ENCODE results near the gene SPIRE1. TPM values are rescaled to one million over a fixed set of nuclear protein-coding genes. Genes with fewer than 3 reads are reported as not detected.

SPIRE1 gene
- total RNA-seq (2014; rRNA removed; shearing (Covaris generic)), result 27.4 and 31.6 TPM in 2 replicates

DNA sequence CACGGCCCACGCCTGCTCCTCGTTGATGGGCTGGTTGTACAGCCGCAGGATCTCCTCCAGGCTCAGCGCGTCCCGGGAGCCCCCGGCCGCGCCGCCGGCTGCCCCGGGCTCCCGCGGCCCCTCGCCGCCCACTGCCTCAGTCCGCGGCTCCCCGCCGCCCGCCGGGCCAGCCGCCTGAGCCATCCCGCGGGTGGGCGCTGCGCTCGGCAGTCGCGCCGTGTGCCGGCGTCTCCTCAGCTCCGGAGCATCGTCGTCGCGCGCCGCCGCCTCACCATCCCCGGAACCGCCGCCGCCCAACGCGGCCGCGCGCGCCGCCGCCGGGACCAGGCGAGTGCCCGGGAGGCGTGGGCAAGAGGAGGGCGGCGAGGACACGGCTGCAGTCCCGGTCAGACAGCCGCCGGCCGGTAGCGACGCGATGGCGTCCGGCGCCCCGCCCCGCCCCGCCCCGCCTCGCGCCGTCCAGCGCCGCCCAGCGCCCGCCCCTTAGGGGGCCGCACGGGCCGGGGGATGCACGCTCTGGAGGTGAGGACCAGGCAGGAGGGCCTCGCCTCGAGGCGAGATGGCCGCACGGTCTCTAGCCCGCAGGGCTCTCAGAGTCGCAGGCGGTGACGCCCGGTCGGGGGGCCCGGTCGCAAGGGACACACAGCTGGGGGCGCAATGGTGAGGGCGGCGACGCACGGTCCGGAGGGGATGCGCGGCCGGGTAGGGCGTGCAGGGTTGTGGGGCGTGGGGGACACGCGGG is at the start of gene SPIRE1:
Gene SPIRE1, minus strand, starts transcription at position 424 of the 742 bp plus-strand sequence. Its CDS starts 241 bp downstream, at position 183.
- DNase-seq (ENCODE audit: low read depth in 1 of 2, low spot score in 2 of 2), result peak; percentile 68 to 71

DNA sequence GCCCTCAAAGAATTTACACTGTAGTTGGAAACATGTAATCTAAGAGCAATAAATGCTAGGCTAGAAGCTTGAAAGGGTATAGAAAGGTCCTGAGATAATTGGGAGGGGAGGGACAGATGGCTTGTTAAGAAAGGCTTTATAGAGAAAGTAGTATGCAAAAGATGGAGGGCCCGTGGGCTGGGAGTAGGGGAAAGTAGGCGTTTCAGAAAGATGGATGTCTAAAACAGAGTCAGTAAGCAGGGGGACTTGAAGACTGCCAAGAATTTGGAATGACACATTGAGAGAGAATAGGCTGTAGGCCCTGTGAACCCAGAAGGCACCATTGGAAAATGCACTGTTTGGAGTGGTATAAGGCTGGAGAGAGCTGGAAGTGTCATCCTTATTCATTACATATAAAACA is 45.8 kb upstream of the SPIRE1 start:
- no peak overlapping the region; the same call in 1 of the 2 replicates for H3K27ac ChIP-seq

More for the DNA sequence above, at the start of gene SPIRE1:
- Histone ChIP-seq H3K36me3 (peaks cover 13% of the 10 kb centered on the region), H3K27me3 (replicated peaks) (no peaks in the 10 kb centered on the region), H3K4me1 (replicated peaks) (peaks cover 21% of the 10 kb centered on the region), H3K4me3 (peak within 1 kb of the TSS; percentile 93), H3K27ac (peak within 1 kb of the TSS; percentile 81), H3K9me3 (replicated peaks) (0 out of 2 replicates have a peak, but pooled peaks cover 4% of the 10 kb centered on the region)

DNA sequence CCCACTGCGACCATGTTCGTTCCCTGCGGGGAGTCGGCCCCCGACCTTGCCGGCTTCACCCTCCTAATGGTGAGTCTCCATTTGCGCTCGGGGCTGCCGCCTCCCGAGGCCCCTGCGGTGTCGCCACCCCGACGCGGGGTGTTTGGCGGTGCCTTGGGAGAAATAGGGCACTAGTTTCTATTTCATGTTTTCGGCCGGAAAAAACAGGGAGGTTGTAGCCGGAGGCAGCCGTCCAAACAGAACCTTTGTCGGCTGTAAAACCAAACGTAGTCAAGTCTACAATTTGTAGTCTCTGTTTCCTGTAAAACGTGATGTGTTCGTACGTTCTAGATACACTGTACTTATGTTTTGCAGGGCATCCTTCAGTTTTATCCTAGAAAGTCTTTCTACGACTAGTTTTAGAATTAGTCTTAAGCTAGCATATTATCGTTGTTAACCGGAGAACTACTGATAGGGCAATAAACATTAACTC is 45.2 kb upstream of the SPIRE1 start:
- Histone ChIP-seq H3K27me3 (replicated peaks) (no peaks in the 10 kb centered on the region), H3K27ac (peak overlapping the region; percentile 100), H3K36me3 (peaks cover 65% of the 10 kb centered on the region), H3K4me1 (replicated peaks) (peaks cover 19% of the 10 kb centered on the region), H3K9me3 (replicated peaks) (no peaks in the 10 kb centered on the region), H3K4me3 (peak overlapping the region; percentile 82)
- no peak for DNase-seq (ENCODE audit: low read depth in 1 of 2, low spot score in 2 of 2)

More for the DNA sequence above, 45.8 kb upstream of the SPIRE1 start:
- H3K36me3 ChIP-seq, result peaks cover 63% of the 10 kb centered on the region
- H3K4me3 ChIP-seq, result peak overlapping the region; percentile 82
- H3K27me3 ChIP-seq (replicated peaks), result no peaks in the 10 kb centered on the region
- H3K9me3 ChIP-seq (replicated peaks), result no peaks in the 10 kb centered on the region
- no peak for DNase-seq (ENCODE audit: low read depth in 1 of 2, low spot score in 2 of 2)
- H3K4me1 ChIP-seq (replicated peaks), result peaks cover 19% of the 10 kb centered on the region

DNA sequence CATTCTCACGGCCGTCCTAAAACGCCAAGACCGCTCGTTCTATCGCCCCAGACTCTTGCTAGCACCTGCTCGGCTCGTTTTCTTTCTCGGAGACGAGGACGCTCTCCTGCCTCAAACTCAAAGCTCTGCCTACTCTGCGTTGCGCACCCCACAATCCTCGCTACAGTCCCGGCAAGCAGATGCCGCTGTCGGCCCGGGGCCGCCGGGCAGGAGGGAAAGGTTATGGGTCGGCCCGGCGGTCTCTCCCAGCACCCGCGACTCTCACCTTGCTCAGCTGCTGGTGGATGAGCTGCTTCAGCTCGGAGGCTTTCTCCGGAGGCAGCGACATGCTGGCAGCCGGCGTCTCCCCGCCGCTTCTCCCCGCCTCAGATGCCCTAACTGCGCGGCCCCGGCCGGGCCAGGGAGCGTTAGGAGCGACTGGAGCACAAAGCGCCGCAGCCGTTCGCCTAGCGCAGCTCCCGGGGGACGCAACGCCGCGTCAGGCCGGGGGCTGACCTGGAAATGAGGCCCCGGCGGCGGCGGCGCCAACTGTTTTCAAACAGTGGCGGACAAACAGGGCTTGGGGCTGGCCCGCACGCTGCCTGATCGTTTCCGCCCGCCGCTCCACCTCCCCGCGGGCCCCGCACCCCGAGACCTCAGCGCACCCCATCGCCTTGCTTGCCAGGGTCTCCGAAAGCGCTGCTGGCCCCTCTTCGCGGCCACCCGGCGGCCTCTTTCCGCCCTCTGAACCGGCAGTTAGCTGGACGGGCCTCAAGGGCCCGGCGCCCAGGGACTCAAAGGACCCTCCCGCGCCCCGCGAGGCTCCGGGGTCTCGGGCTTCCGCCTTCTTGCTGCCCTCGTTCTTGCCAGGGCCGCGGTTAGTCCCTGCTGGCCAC is 44.6 kb upstream of the SPIRE1 start, which contains the start of the genes CEP76 and PSMG2:
Gene CEP76, minus strand, starts transcription at position 503 of the 875 bp plus-strand sequence. Its CDS starts 175 bp downstream, at position 328.
Gene PSMG2, plus strand, starts transcription at position 822 of the 875 bp plus-strand sequence. CDS start 66 bp downstream, outside the sequence.
- peak within 1 kb of the TSS; percentile 100 for H3K27ac ChIP-seq
- H3K9me3 ChIP-seq (replicated peaks), result no peaks in the 10 kb centered on the region
- peak within 1 kb of the TSS; percentile 82 for H3K4me3 ChIP-seq
- peak; percentile 91 to 98 for DNase-seq (ENCODE audit: low read depth in 1 of 2, low spot score in 2 of 2)
- peaks cover 19% of the 10 kb centered on the region for H3K4me1 ChIP-seq (replicated peaks)
- H3K36me3 ChIP-seq, result peaks cover 58% of the 10 kb centered on the region
- no peaks in the 10 kb centered on the region for H3K27me3 ChIP-seq (replicated peaks)

DNA sequence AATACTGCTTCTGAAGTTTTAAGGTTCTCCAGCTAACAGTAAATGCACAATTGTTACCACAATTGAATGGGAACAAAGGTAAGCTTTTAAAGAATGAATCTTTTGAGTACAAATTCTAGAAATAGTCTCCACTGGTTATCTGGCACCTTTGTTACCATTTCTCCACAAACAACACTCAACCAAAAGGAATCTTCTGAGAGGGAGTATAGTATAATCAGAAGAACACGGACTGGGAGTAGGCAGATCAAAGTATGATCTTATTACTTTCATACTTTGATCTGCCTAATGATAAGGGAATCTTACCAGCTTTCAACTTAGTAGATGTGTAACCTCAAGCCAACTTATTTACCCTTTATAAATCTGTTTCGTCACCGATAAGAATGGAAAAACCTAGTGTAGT is 43.3 kb upstream of the SPIRE1 start:
- Histone ChIP-seq H3K27me3 (replicated peaks) (no peaks in the 10 kb centered on the region), H3K27ac (no peak overlapping the region), H3K9me3 (replicated peaks) (no peaks in the 10 kb centered on the region), H3K36me3 (peaks cover 56% of the 10 kb centered on the region), H3K4me1 (replicated peaks) (peaks cover 19% of the 10 kb centered on the region), H3K4me3 (peak overlapping the region; percentile 82)
- no peak for DNase-seq (ENCODE audit: low read depth in 1 of 2, low spot score in 2 of 2)

DNA sequence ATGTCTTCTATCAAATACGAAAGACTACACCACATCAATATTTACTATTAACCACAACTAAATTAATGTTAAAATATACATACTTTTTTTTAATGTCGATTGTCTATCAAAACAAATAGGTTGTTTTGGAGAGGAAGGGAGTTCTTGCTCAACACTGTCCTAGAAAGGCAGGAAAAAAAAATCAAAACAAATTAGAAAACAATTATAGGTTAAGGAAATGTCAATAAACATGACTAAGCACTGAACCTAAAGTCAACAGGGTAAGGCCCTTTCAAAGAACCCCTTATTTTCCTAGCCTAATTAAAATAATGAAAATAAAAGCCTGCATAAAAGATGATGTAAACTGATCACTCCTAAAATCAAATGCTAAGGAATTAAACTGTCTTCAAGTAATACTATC is 41.8 kb upstream of the SPIRE1 start:
- Histone ChIP-seq H3K36me3 (peaks cover 53% of the 10 kb centered on the region), H3K9me3 (replicated peaks) (no peaks in the 10 kb centered on the region), H3K27me3 (replicated peaks) (no peaks in the 10 kb centered on the region), H3K27ac (no peak overlapping the region), H3K4me1 (replicated peaks) (peaks cover 22% of the 10 kb centered on the region), H3K4me3 (no peak overlapping the region)
- no peak for DNase-seq (ENCODE audit: low read depth in 1 of 2, low spot score in 2 of 2)

DNA sequence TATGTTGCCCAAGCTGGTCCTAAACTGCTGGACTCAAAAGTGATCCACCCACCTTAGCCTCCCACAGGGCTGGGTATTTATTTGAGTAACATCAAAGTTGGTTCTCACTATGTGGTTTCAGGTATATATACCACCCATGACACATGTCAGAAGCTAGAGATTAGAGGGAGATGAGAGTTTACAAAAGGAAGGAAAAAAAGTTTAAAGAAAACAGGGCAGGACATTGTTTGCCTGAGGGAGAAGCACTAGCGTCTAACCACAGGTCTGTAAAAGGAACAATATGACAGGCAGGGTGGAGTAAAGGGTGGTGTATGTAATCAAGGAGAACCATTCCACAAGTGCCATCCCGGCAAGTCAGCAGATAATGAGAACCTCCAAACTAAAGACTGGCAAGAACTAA is 36.1 kb upstream of the SPIRE1 start:
- H3K36me3 ChIP-seq, result peaks cover 33% of the 10 kb centered on the region
- no peaks in the 10 kb centered on the region for H3K27me3 ChIP-seq (replicated peaks)
- H3K4me1 ChIP-seq (replicated peaks), result peaks cover 18% of the 10 kb centered on the region
- peak overlapping the region; percentile 3; the same call in 1 of the 2 replicates for H3K27ac ChIP-seq
- peak; percentile 52 to 73 for DNase-seq (ENCODE audit: low read depth in 1 of 2, low spot score in 2 of 2)
- no peak overlapping the region for H3K4me3 ChIP-seq
- H3K9me3 ChIP-seq (replicated peaks), result no peaks in the 10 kb centered on the region

DNA sequence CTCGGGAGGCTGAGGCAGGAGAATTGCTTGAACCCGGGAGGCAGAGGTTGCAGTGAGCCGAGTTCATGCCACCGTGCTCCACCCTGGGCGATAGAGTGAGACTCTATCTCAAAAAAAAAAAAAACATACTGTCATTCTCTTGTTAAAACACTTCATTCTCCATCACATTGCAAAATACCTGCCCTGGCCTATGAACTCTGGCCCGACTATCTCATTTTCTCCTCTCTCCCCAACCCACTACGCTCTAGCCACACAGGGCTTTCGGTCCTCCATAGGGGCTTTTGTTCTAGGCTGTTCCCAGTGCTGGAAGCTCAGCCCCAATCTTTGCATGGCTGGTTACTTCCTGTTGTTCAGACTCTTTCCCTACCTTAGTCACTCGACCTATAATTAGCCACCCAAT is 34.3 kb upstream of the SPIRE1 start:
- peaks cover 23% of the 10 kb centered on the region for H3K36me3 ChIP-seq
- no peaks in the 10 kb centered on the region for H3K9me3 ChIP-seq (replicated peaks)
- DNase-seq (ENCODE audit: low read depth in 1 of 2, low spot score in 2 of 2), result no peak
- peaks cover 18% of the 10 kb centered on the region for H3K4me1 ChIP-seq (replicated peaks)
- no peak overlapping the region for H3K4me3 ChIP-seq
- no peak overlapping the region for H3K27ac ChIP-seq
- no peaks in the 10 kb centered on the region for H3K27me3 ChIP-seq (replicated peaks)

DNA sequence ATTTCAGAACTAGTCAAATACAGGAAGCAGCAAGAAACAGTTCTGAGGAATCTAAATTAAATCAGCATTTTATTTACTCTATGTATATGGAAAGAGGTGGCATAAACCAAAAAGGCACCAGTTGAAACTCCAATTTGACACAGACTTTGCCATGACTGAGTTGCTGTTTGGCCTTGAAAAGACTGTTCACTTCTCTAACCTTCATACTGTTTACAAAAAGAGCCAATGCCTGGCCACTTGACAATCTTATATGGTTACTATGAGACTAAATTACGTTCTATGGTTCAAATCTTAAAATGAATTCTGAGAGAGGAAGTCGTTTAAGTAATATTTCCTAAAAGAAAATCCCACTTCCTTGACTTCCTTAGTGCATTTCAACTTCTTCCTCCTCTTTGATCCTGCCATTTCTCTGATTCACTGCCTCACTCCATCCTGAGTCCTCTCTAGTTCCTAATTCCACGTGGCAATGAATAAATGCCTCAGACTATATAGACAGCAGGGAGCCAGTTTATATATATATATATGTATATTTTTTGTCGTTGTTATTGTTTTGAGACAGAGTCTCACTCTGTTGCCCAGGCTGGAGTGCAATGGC is 31.4 kb upstream of the SPIRE1 start:
- no peak for DNase-seq (ENCODE audit: low read depth in 1 of 2, low spot score in 2 of 2)
- H3K9me3 ChIP-seq (replicated peaks), result no peaks in the 10 kb centered on the region
- 0 out of 2 replicates have a peak, but pooled peaks cover 8% of the 10 kb centered on the region for H3K27me3 ChIP-seq (replicated peaks)
- H3K27ac ChIP-seq, result no peak overlapping the region
- peaks cover 11% of the 10 kb centered on the region for H3K4me1 ChIP-seq (replicated peaks)
- H3K36me3 ChIP-seq, result peaks cover 24% of the 10 kb centered on the region
- no peak overlapping the region for H3K4me3 ChIP-seq

DNA sequence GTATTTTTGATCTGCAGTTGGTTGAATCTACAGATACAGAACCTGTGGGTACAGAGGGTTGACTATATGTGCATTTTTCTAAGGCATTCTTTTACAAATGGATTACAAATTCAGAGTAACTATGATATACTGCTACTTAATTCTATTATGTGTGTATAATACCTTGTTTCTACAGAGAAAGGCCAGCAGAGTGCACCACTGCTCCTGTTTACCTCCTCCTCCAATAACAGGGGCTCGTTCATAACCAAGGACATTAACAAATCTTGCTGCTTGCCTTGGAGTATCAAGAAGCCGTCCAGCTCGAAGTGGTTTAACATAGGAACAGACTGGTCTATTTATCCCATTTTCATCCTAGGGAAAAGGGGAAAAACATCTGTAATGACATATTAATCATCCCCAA is 28.2 kb upstream of the SPIRE1 start:
- peak in 1 of 2 experiments; percentile 18 for DNase-seq (ENCODE audit: low read depth in 1 of 2, low spot score in 2 of 2)
- Histone ChIP-seq H3K27ac (no peak overlapping the region), H3K9me3 (replicated peaks) (no peaks in the 10 kb centered on the region), H3K4me3 (no peak overlapping the region), H3K27me3 (replicated peaks) (0 out of 2 replicates have a peak, but pooled peaks cover 8% of the 10 kb centered on the region), H3K4me1 (replicated peaks) (no peaks in the 10 kb centered on the region), H3K36me3 (peaks cover 20% of the 10 kb centered on the region)

DNA sequence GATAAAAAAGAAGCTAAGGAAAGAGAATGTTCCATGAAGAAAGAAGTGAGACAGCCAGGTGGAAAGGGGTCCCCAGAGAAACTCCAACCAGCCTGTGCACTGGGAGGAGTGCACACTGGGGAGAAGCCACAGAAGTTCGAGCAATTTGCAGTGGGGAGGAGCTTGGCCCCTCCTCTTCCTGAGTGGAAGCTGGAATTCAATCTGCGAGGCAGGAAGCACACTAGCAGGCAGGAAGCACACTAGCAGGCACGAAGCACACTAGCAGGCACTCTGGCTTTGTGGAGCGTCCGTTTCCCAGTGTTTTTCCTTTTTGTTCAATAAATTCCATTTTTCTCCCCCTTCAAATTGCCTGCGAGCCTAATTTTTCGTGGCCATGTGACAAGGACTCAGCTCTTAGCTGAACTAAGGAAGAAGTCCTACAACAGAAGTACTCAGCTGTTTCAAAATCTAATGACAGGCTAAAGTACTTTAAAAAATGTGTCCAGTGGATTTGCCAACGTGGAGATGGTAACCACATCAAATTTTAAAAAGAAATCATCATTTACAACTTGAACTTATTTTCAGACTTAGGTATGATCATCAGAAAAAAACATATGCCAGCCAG is 21.4 kb upstream of the SPIRE1 start:
- 0 out of 2 replicates have a peak overlapping the region, but pooled peaks have one; percentile 22 for H3K27ac ChIP-seq

DNA sequence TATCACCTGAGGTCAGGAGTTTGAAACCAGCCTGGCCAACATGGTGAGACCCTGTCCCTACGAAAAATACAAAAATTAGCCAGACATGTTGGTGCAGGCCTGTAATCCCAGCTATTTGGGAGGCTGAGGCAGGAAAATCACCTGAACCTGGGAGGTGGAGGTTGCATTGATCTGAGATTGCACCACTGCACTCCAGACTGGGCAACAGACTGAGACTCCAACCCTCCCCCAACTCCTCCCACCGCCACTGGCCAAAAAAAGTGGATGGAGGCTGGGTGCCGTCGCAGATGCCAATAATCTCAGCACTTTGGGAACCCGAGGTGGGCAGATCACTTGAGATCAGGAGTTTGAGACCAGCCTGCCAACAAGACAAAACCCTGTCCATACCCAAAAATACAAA is 10.1 kb upstream of the SPIRE1 start:
- H3K27me3 ChIP-seq (replicated peaks), result no peaks in the 10 kb centered on the region
- H3K36me3 ChIP-seq, result peaks cover 10% of the 10 kb centered on the region; the same call in 1 of the 2 replicates

More for the DNA sequence above, 21.4 kb upstream of the SPIRE1 start:
- H3K27me3 ChIP-seq (replicated peaks), result no peaks in the 10 kb centered on the region
- DNase-seq (ENCODE audit: low read depth in 1 of 2, low spot score in 2 of 2), result peak; percentile 36 to 55
- H3K36me3 ChIP-seq, result peaks cover 13% of the 10 kb centered on the region
- H3K9me3 ChIP-seq (replicated peaks), result no peaks in the 10 kb centered on the region
- H3K4me1 ChIP-seq (replicated peaks), result peaks cover 7% of the 10 kb centered on the region
- H3K4me3 ChIP-seq, result no peak overlapping the region

More for the DNA sequence above, 10.1 kb upstream of the SPIRE1 start:
- Histone ChIP-seq H3K27ac (no peak overlapping the region), H3K9me3 (replicated peaks) (no peaks in the 10 kb centered on the region), H3K4me1 (replicated peaks) (no peaks in the 10 kb centered on the region), H3K4me3 (no peak overlapping the region)
- no peak for DNase-seq (ENCODE audit: low read depth in 1 of 2, low spot score in 2 of 2)
